ENCODE results near the gene DDR1. TPM values are rescaled to one million over a fixed set of nuclear protein-coding genes. Genes with fewer than 3 reads are reported as not detected.
"Not testable (repeated sequence)": the region's sequence is repeated elsewhere in the genome, so short reads cannot be mapped to it uniquely, and the experiment has no call there.

The DDR1 gene
- total RNA-seq, 1 donor from 2014 or later: 154 TPM

DNA sequence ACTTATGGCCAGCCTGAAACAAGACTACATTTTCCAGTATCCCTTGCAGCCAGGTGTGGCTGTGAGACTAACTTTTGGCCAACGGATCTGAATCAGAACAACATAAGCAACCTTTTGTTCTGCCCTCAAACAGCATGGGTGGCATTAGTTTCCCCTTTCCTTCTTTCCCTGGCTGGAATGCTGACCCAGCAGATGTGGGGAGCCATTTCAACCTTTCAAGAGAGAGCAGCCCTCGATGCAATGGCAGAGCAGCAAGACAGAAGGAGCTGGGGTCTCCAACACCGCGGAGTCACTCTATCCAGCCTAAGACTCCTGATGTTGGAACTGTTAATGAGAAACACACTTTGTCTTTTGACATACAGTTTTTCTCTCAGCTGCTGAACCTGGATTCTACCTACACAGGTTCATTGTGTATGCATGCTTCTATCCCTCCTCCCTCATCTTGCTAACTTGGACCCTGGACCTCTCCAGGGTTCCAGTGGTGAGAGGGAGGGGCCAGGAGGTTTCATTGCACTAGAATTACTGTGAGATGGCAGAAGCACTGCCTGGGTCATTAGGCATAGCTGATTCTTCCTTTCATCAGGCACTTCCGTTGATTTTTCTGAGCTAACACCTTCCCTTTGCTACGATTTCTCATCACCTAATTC is 28.8 kb upstream of the DDR1 start:
- Mint-ChIP-seq H3K36me3 (ENCODE audit: insufficient read depth) (peaks cover 1% of the 10 kb centered on the region), H3K9me3 (ENCODE audit: low read depth) (peaks cover 13% of the 10 kb centered on the region), H3K27me3 (no peaks in the 10 kb centered on the region), H3K4me1 (ENCODE audit: low read depth) (peaks cover 3% of the 10 kb centered on the region), H3K27ac (no peak overlapping the region), H3K4me3 (ENCODE audit: low read depth) (no peak overlapping the region)
- TF ChIP-seq, protein P1, sequence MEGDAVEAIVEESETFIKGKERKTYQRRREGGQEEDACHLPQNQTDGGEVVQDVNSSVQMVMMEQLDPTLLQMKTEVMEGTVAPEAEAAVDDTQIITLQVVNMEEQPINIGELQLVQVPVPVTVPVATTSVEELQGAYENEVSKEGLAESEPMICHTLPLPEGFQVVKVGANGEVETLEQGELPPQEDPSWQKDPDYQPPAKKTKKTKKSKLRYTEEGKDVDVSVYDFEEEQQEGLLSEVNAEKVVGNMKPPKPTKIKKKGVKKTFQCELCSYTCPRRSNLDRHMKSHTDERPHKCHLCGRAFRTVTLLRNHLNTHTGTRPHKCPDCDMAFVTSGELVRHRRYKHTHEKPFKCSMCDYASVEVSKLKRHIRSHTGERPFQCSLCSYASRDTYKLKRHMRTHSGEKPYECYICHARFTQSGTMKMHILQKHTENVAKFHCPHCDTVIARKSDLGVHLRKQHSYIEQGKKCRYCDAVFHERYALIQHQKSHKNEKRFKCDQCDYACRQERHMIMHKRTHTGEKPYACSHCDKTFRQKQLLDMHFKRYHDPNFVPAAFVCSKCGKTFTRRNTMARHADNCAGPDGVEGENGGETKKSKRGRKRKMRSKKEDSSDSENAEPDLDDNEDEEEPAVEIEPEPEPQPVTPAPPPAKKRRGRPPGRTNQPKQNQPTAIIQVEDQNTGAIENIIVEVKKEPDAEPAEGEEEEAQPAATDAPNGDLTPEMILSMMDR (IDR thresholded peaks at IDR 0.05; ENCODE audit: unreplicated experiment): no peak
- DNase-seq (ENCODE audit: low spot score, unreplicated experiment): no peak

- Mint-ChIP-seq H3K4me3 (ENCODE audit: low read depth) (no peak overlapping the region), H3K4me1 (ENCODE audit: low read depth) (peaks cover 6% of the 10 kb centered on the region), H3K27me3 (no peaks in the 10 kb centered on the region), H3K27ac (no peak overlapping the region), H3K9me3 (ENCODE audit: low read depth) (peaks cover 7% of the 10 kb centered on the region), H3K36me3 (ENCODE audit: insufficient read depth) (peaks cover 1% of the 10 kb centered on the region)
- DNase-seq (ENCODE audit: low spot score, unreplicated experiment): no peak
- TF ChIP-seq, protein P1 (IDR thresholded peaks at IDR 0.05; ENCODE audit: unreplicated experiment): no peak
These were observed 27.2 kb upstream of the DDR1 start for GRCh38 chr6:30857112-30857511.

- no peaks in the 10 kb centered on the region for H3K27me3 Mint-ChIP-seq
- peaks cover 2% of the 10 kb centered on the region for H3K9me3 Mint-ChIP-seq (ENCODE audit: low read depth)
- H3K36me3 Mint-ChIP-seq (ENCODE audit: insufficient read depth): peaks cover 1% of the 10 kb centered on the region
- H3K4me1 Mint-ChIP-seq (ENCODE audit: low read depth): peaks cover 8% of the 10 kb centered on the region
- no peak for DNase-seq (ENCODE audit: low spot score, unreplicated experiment)
- TF ChIP-seq, protein P1 (IDR thresholded peaks at IDR 0.05; ENCODE audit: unreplicated experiment): no peak
- no peak overlapping the region for H3K27ac Mint-ChIP-seq
- H3K4me3 Mint-ChIP-seq (ENCODE audit: low read depth): no peak overlapping the region
These were observed 26.8 kb upstream of the DDR1 start for GRCh38 chr6:30857549-30857948.

- not testable (repeated sequence) for H3K27ac Mint-ChIP-seq; H3K4me1 Mint-ChIP-seq (ENCODE audit: low read depth); H3K36me3 Mint-ChIP-seq (ENCODE audit: insufficient read depth); DNase-seq (ENCODE audit: low spot score, unreplicated experiment); H3K9me3 Mint-ChIP-seq (ENCODE audit: low read depth); H3K27me3 Mint-ChIP-seq; H3K4me3 Mint-ChIP-seq (ENCODE audit: low read depth)
These were observed 24.6 kb upstream of the DDR1 start for GRCh38 chr6:30859726-30860125.

- TF ChIP-seq, protein P1 (IDR thresholded peaks at IDR 0.05; ENCODE audit: unreplicated experiment): no peak
- H3K27ac Mint-ChIP-seq: no peak overlapping the region
- no peak overlapping the region for H3K4me3 Mint-ChIP-seq (ENCODE audit: low read depth)
- H3K9me3 Mint-ChIP-seq (ENCODE audit: low read depth): no peaks in the 10 kb centered on the region
- H3K27me3 Mint-ChIP-seq: no peaks in the 10 kb centered on the region
- DNase-seq (ENCODE audit: low spot score, unreplicated experiment): no peak
- H3K4me1 Mint-ChIP-seq (ENCODE audit: low read depth): peaks cover 6% of the 10 kb centered on the region
- peaks cover 1% of the 10 kb centered on the region for H3K36me3 Mint-ChIP-seq (ENCODE audit: insufficient read depth)
These were observed 22.9 kb upstream of the DDR1 start for GRCh38 chr6:30861257-30862048.
